Tibial artery (tissue), 4 donors: ENCODE data around the gene DDX51.

Source experiments
- DNase-seq, 2 donors: peaks; one replicate each; pipeline ENCODE4 v3.0.0-alpha.2; 2019
- H3K27ac ChIP-seq, 2 donors: fragments of 200-600 bp; sonication (generic) in 1 of 2; 1 replicate in 1 of 2; 2 replicates in 1 of 2; pipeline ENCODE4 v1.5.1; 2018 to 2019; ENCODE audit warnings: mild to moderate bottlenecking in 1 of 2
- H3K27me3 ChIP-seq, 2 donors: fragments of 200-600 bp; sonication (generic) in 1 of 2; one replicate each; pipeline versions ENCODE4 v1.5.1 to v1.6.0; 2016 to 2019
- H3K36me3 ChIP-seq, 3 donors: fragments of 200-600 bp; sonication (generic) in 2 of 3; one replicate each; pipeline ENCODE4 v1.5.1; 2016 to 2019; ENCODE audit warnings: mild to moderate bottlenecking in 2 of 3
- H3K4me1 ChIP-seq, 4 donors: fragments of 200-600 bp; sonication (generic) in 2 of 4; 1 replicate in 3 of 4; 2 replicates in 1 of 4; pipeline ENCODE4 v1.5.1; 2016 to 2019
- H3K4me3 ChIP-seq, 2 donors: fragments of 200-600 bp; sonication (generic) in 1 of 2; 1 replicate in 1 of 2; 2 replicates in 1 of 2; pipeline ENCODE4 v1.5.1; 2018 to 2019; ENCODE audit warnings: mild to moderate bottlenecking in 2 of 2
- H3K9me3 ChIP-seq, 3 donors: fragments of 200-600 bp; sonication (generic) in 1 of 3; one replicate each; pipeline ENCODE4 v1.5.1; 2016 to 2019
- CTCF ChIP-seq, 2 experiments: fragments of 200-600 bp in 1 of 2; fragments of 450-650 bp in 1 of 2; IDR thresholded peaks; one replicate each; pipeline ENCODE4 v1.5.1; 2017 to 2019; ENCODE audit warnings: antibody characterized with exemption in 2 of 2, mild to moderate bottlenecking in 1 of 2, moderate library complexity in 1 of 2
- intact Hi-C: fragments of 100-400 bp; cut with DNase I; formaldehyde crosslinking; loops from one replicate; pipeline ENCODE4 v1.15.0; 2023; ENCODE audit warnings: low total_unique reads

The DDX51 gene

GRCh38 chr12:132166093-132166492, 22.0 kb upstream of the DDX51 start:
- H3K9me3 ChIP-seq = no peaks in the 10 kb centered on the region
- no peak overlapping the region for H3K4me3 ChIP-seq
- TF ChIP-seq CTCF (IDR thresholded peaks at IDR 0.05) = no peak
- H3K36me3 ChIP-seq = no peaks in the 10 kb centered on the region
- H3K27ac ChIP-seq = no peak overlapping the region
- H3K27me3 ChIP-seq = peaks cover 0 to 26% of the 10 kb centered on the region in 2 donors
- intact Hi-C loops = no loop called here
- no peak for DNase-seq
- peaks cover 0 to 19% (median 17%) of the 10 kb centered on the region in 4 donors for H3K4me1 ChIP-seq

- H3K4me3 ChIP-seq = no peak overlapping the region
- H3K4me1 ChIP-seq = peaks cover 0 to 19% (median 17%) of the 10 kb centered on the region in 4 donors
- peaks cover 0 to 21% of the 10 kb centered on the region in 2 donors for H3K27me3 ChIP-seq
- no peak for DNase-seq
- no peaks in the 10 kb centered on the region for H3K36me3 ChIP-seq
- no peak for TF ChIP-seq CTCF (IDR thresholded peaks at IDR 0.05)
- no peaks in the 10 kb centered on the region for H3K9me3 ChIP-seq
- no peak overlapping the region for H3K27ac ChIP-seq
- intact Hi-C loops = no loop called here
Observed at GRCh38 chr12:132165584-132165983, 21.5 kb upstream of the DDX51 start.

GRCh38 chr12:132164426-132164825, 20.3 kb upstream of the DDX51 start:
- Histone ChIP-seq H3K27me3 (peaks cover 0 to 13% of the 10 kb centered on the region in 2 donors), H3K4me3 (no peak overlapping the region), H3K27ac (no peak overlapping the region), H3K4me1 (peaks cover 0 to 19% (median 17%) of the 10 kb centered on the region in 4 donors), H3K9me3 (no peaks in the 10 kb centered on the region), H3K36me3 (no peaks in the 10 kb centered on the region)
- TF ChIP-seq CTCF (IDR thresholded peaks at IDR 0.05) = no peak
- DNase-seq = no peak
- intact Hi-C loops = no loop called here

DNA sequence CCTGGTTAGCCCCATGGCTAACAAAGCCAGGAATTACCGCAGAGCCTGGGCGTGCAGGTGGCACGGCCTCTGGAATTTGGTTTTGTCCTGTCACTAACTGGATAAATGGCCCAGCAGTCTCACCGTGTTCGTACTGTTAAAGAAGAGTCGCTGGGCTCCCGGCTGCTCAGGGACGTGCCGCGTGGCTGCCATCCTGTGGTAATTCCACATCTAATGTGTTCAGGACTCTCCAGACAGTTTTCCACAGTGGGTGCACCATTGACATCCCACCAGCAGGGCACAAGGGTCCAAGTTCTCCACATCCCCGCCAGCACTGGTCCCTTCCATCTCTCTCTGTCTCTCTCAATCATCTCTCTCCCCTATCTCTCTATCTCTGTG, 19.8 kb upstream of the DDX51 start:
- intact Hi-C loops = no loop called here
- no peak overlapping the region for H3K27ac ChIP-seq
- no peak for DNase-seq
- TF ChIP-seq CTCF (IDR thresholded peaks at IDR 0.05) = no peak
- peaks cover 0 to 9% of the 10 kb centered on the region in 2 donors for H3K27me3 ChIP-seq
- H3K9me3 ChIP-seq = no peaks in the 10 kb centered on the region
- no peak overlapping the region for H3K4me3 ChIP-seq
- H3K4me1 ChIP-seq = peaks cover 0 to 19% (median 17%) of the 10 kb centered on the region in 4 donors
- no peaks in the 10 kb centered on the region for H3K36me3 ChIP-seq

GRCh38 chr12:132163041-132163910, 19.2 kb upstream of the DDX51 start:
- peak overlapping the region; percentile 21 to 45 for H3K4me3 ChIP-seq
- peak overlapping the region; percentile 54 to 61 for H3K27ac ChIP-seq
- H3K36me3 ChIP-seq = peaks cover 0 to 4% (median 4%) of the 10 kb centered on the region in 3 donors
- DNase-seq = no peak
- TF ChIP-seq CTCF (IDR thresholded peaks at IDR 0.05) = no peak
- H3K27me3 ChIP-seq = peaks cover 0 to 3% of the 10 kb centered on the region in 2 donors
- H3K4me1 ChIP-seq = peaks cover 0 to 19% (median 17%) of the 10 kb centered on the region in 4 donors
- no peaks in the 10 kb centered on the region for H3K9me3 ChIP-seq
- intact Hi-C loops = no loop called here
